ENCODE data around the gene TXNDC17. TPM values are rescaled to one million over a fixed set of nuclear protein-coding genes. Genes with fewer than 3 reads are reported as not detected.
"Not testable (repeated sequence)": the region's sequence is repeated elsewhere in the genome, so short reads cannot be mapped to it uniquely, and the experiment has no call there.

TXNDC17 gene
- polyA plus RNA-seq, 1 donor, result 52.7 TPM

DNA sequence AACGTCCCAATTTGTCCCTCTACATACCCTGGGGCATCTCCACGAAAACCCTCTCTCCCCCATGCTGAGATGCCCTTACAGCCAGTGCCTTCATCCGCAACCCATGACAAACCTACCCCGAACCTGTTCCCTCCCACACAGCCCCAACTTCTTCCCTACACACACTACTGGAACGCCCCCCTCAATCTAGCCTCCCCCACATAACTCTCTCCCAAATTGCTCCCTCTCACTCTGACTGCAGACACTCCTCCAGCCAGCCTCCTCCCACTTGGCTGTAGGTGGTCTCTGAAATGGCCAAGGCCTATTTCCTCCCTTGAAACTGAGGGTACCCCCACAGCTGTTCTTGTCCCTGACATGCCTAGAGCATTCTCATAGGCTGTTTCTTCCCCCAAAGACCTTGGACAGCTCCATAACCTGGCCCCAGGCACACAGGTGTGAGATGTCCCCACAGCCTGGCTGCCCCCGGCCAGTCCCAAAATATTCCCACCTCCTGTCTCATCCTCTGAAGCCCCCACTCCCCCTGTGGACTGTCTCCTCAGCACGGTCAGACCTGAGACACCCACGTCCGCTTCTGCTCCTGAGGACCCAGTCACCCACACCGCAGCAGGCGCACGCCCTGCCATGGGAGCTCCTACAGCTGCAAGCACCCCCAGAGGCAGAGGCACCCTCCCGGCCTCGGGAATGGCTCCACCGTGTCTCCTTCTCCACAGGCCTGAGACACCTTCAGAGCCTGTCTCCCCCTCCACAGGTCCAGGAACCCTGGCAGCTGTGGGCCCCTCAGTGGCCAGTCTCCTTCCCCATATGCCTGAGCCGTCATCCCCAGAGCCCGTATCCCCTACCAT is 4.0 kb upstream of the TXNDC17 start:
- DNase-seq (ENCODE audit: low read depth), result no peak

DNA sequence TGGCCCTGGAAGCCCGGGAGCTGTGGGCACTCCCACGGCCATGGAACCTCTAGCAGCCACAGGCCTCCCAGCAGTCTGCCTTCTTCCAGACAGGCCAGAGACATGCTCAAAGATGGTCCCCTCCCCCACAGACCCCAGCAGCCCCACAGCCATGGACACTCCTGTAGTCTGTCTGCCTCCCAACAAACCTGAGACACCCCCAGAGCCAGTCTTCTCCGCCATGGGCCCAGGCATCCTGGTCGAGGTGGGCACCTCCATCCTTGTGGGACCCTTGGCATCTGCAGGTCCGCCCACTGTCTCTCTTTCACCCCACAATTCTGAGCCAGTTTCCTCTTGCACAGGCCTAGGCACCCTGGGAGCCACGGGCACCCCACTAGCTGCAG is 3.4 kb upstream of the TXNDC17 start:
- no peak for DNase-seq (ENCODE audit: low read depth)

DNA sequence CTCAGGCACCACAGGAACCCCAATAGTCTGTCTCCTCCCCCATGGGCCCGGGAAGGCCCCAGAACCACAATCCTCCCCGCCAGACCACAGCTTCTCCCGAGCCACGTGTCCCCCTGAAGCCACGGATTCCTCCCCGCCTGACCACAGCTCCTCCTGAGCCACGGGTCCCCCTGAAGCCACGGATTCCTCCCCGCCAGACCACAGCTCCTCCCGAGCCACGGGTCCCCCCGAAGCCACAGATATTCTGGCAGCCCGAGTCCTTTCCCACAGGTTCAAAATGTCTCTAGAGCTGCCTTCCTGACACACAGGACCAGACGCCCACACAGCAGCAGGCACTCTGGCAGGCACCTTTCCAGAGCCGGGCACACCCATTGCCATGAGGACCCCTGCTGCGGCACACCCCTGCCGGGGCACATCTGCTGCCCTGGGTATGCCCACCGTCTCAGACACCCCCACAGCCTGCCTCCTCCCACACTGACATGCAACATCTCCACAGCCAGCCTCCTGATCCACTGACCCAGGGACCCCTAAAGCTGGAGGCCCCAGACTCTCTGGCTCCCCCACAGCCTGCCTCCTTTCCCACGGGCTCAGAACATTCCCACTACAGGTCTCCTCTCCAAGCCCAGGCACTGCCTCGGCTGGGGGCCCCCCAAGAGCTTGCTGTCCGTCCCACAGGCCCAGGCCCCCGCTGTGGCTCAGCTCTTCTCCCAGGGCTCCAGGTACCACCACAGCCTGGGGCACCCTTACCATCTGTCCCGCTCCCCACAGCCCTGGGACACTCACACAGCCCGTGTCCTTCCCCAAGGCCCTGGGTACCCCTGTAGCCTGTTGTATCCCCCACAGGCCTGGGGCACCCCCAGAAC is 2.6 kb upstream of the TXNDC17 start:
- DNase-seq (ENCODE audit: low read depth), result no peak

DNA sequence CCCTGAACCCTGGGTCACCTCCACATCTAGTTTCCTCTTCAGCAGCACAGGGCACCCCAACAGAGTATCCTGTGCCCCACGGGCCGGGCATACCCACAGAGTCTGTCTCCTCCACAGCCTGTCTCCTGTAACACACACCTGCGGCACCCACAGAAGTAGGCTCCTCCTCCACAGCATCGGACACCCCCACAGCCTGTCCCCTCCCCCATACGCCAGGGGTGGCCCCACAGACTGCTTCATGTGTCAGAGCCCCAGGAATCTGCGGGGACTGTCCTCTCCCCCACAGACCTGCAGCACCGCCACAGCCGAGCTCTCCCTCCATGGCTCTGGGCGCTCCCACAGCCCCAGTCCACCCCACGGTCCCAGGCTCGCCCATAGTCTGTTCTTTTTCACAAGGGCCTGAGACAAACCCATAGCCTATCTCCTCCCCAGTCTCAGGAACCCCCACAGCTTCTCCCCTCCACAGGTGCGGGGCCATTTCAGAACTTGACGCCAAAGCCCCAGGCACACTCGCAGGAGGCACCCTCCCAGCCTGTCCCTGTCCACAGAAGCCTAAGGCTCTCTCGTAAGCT is 1.8 kb upstream of the TXNDC17 start:
- DNase-seq (ENCODE audit: low read depth), result no peak

DNA sequence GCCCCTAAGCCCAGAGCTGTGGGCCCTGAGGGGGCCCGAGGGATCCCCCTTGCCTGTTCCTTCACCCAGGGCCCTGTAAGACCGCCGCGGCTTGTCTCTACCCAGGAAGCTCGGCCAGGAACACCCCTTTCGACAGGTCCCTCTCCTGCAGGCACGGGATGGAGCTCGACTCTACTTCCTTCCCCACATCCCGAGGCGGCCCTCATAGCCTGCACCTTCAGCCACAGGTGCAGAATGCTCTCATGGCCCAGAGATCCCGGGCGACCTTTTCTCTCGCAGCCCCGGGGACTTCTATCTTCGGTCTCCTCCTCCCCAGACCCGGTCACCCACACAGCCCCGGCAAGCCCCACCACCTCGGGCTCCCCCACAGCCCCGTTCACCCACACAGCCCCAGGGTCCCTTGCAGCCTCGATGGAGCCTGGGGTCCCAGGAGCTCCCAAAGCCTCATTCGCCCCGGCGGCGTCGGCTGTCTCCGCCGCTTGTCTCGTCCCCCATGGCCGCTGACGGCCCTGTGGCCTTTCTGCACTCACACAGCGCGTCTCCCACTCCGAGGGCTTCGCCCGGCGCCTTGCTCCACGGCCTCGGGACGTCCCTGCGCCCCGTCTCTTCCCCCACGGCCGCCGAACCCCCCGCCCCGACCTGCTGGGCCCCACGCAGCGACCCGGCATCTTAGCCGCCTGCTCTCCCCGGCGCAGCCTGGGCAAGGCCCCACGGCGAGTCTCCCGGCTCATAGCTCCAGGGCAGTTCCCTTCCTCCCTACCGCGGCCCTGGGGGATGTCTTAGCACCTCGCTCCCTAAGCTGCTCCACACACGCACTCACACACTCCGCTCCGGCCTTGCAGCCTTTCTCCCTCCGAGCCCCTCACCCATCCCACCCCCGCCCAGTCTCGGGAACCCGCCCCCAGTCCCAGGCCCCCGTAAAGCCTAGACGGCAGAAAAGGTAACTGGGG is 999 bp upstream of the TXNDC17 start:
- DNase-seq (ENCODE audit: low read depth), result no peak

DNA sequence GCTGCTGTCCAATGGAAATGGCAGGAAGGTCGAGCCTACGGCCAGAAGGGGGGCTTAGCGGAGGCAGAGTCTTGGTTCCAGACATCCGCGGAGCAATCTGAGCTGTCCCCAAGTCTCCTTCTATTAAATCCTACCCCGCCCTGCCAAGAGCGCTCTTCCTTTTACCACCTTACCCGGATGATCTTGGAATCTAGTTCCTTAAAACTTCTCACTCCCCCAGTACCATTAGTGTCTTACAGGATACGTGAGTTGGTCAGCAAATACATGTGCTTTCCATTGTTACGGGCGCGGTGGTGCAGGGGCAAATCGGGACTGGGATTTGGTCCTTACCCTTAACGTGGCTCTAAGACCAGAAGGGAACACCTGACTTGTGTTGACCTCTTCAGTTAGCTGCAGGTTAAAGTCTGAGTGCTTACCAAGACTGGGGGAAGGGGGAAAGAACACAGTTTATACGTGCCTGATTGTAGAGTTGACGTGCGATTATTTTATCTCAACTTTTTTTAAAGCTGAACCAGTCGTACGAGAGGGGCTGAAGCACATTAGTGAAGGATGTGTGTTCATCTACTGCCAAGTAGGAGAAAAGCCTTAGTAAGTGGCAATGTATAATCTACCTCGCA is 495 bp downstream of the TXNDC17 start:
- DNase-seq (ENCODE audit: low read depth), result no peak

DNA sequence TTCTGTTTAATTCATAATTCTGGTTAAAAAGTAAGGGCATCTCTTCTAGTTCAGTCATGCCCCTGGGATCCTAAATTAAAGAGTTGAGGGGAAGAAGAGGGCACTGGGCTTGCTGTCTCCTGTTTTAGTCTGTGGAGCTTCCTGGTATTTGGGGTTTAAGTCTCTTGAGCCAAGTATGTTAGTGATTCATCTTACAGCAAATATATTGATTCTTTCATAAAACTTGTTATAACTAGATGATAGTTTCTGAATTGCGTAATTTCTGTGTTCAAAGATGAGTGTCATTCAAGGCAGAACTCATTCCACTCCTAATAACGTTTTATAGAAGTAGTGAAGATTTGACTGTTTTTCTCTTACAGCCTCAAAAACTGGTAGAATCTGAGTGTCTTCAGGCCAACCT is 1.7 kb downstream of the TXNDC17 start:
- DNase-seq (ENCODE audit: low read depth), result no peak

DNA sequence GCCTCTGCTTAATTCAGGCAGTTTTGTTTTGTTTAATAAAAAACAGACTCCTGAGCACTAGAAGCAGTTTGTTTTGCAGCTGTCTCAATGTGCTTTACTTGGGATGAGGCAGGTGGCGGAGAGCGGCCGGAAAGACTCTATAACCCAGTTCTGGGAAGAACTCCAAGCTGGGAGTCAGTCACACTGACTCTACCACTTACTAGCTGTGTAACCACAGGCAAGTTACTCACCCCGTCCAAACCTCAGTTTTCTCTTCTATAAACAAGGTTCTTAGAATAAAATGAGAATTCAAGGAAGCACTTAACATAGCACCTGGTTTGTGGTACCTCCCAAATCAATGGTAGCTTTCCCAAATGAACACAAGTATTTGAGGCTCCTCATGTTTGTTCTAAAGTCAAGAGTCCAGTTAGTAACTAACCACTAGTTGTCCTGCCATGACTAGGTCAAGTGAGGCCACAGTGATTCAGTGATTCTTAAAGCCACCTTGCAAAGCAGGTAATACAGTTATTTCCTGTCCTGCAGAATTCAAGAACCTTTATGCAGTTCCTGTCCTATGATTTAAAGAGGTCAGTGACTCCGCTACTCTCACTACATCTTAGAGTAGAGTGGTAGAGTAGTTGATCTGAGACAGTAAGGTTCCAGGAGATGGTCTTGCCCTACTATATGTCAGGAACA is 2.7 kb downstream of the TXNDC17 start:
- DNase-seq (ENCODE audit: low read depth), result no peak

DNA sequence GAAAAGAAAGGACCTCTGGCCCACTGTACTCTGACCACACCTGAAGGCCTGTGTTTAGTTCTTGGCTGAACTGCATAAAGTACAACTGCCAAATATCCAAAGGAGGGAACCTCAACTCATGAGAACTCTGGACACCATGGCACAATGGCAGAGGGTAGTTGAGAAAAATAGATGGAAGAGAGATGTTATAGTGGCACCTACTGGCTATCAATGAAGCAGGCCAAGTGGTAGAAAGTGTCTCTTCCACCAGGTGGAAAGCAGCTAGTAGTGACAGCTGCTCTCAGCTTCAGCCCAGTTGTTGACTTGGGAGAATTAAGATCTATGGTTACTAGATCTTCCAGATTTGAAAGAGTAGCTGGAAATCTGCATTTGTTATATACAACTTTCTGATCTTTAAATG is 7.3 kb downstream of the TXNDC17 start:
- no peak for DNase-seq (ENCODE audit: low read depth)

DNA sequence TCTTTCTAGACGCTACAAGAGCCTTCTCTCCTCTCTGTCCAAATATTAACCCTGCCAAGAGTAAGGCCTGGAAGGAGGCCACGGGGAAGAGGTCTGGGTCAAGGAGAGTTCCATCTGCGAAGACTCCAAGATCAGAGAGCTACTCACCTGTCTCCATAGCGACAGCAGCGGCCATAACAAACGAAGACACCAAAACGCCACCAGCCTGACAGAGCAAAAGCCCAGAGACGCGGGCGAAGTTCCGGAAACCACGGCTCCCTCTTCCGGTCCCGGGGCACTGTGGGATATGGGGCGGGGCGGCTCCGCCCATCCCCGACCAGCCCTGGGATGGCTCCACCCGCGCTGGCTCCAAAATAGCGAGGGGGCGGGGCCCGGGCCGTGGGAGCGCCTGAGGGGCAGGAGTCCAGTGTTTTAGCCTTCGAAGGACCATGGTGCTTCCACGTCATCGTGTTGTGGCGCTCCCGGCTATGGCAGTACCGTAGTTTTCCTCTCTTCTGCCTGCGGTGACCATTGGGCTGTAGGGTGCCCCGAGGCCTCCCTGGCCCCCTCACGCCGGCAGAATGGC is 10.6 kb downstream of the TXNDC17 start, which contains the start of the genes C17orf100 and MED31:
Gene C17orf100 (plus strand): TSS at position 409 of the 565 bp plus-strand sequence. CDS start 152 bp downstream, at position 561.
Gene MED31 (minus strand): TSS at position 252 of the 565 bp plus-strand sequence. CDS start 77 bp downstream, at position 175.
- DNase-seq (ENCODE audit: low read depth), result peak; percentile 74

DNA sequence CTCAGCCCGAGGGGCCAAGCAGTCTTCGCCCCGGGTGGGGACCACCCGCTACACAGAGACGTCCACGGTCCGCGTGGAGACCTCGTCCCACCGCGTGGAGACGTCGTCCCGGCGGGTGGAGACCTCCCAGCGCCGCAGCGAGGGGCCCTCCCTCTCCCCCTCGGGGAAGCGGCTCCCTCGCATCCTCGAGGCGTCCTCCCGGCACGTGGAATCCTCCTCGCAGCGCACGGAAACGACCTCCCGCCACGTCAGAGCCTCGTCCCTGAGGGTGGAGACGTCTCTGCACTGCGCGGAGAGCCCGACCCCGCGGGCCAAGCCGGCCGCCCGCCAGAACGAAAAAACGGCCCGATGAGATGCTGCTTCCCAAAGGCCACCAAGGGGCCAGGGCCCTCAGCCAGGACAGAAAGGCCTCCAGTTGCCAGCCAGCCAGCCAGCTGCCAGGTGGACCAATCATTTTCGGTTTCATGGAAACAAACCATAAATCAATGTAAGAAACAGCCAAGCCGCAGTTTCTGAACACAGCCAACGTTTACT is 11.1 kb downstream of the TXNDC17 start:
- DNase-seq (ENCODE audit: low read depth), result no peak

DNA sequence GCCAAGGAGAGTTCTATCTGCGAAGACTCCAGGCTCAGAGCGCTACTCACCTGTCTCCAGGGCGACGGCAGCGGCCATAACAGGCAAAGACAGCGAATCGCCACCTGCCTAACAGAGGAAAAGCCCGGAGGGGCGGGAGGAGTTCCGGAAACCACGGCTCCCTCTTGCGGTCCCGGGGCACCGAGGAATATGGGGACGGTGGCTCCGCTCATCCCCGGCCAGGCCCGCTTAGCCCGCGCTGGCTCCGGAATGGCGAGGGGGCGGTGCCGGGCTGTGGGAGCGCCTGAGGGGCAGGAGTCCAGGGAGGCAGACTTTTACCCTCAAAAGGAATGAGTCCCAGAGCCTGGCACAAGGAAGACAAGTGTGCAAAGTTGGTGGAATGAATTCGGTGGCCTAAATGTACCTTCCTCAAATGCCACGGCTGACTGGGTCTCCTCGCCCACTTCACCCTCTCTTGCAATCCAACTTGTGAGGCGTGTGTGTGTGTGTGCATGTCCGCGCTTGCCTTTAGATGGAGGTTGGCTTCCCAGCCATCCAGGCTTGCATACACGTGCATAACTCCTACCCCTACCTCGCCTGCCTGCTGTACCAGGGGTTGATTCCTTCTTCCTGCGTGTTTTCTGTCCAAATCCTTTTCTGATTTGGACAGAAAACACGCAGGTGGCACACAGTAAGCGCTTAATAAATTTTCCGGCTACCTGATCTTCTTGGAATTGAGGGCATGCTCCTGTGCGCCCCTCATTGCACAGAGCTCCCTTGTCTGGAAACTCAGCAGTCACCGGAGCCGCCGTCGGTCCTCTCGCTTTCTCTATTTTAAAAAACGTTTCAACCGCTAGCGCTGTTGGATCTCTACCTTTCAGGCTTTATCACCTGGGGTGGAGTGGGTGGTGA is 14.2 kb downstream of the TXNDC17 start:
- no peak for DNase-seq (ENCODE audit: low read depth)

DNA sequence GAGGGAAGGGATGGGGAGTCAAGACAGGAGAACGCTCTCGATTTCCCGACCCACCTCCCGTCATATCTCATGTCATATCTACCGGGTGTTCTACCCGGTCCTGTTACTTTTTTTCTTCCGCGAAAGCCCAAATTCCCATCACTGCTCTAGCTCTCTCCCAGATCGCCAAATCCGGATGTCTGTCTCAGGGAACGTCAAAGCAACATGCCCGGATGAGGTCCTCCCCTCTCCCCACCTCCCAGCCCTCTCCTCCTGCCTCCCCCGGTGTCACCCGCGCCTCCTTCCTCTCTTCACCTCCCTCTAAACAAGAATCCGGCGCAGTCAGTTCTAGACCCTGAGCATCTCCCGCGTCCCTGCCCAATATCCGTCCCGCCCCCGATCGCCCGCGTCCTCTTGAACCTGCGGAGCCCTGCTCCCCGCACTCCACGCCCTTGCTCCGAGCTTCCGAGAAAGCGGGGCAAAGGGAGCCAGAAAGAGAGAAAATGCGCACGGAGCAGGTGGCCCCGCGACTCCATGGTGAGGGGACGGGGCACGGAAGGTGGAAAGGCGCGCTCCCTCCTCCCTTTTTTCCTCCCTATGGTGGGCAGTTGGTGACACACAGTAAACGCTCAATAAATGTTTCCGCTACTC is 15.0 kb downstream of the TXNDC17 start:
- not testable (repeated sequence) for DNase-seq (ENCODE audit: low read depth)

DNA sequence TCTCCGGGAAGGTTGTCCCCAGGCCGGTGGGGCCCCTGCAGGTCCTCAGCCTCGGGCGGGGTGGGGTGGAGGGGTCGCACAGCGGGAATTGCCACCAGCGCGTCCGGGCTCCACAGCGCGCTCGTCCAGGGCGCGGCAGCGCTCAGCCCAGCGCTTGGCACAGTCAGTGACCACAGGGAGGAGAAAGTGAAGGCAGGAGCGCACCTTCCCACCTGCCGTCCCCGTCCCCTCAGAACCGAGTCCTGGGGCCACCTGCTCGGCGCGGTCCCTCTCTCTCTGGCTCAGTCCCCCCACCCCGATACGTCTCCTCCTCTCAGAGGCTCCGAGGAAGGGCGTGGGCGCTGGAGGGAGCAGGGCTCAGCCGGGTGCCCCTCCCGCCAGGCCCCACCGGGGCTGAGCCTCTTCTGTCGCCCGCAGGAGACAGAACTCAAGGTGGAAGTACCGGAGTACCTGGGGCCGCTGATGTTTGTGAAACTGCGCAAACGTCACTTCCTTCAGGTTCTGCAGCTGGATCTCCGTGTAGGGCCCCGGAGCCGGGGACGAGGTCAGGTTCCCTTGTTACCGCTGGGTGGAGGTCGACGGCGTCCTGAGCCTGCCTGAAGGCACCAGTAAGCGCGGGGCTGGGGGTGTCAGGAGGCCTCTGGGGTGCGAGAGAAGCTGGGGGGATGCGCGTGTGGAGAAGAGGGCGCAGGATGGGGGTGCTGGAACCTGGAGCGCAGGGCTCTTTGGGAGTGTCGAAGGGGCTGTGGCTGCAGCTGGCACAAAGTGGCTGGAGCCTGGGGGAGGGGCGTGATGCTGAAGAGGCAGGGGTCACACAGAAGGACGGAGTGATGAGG is 16.2 kb downstream of the TXNDC17 start:
- not testable (repeated sequence) for DNase-seq (ENCODE audit: low read depth)

DNA sequence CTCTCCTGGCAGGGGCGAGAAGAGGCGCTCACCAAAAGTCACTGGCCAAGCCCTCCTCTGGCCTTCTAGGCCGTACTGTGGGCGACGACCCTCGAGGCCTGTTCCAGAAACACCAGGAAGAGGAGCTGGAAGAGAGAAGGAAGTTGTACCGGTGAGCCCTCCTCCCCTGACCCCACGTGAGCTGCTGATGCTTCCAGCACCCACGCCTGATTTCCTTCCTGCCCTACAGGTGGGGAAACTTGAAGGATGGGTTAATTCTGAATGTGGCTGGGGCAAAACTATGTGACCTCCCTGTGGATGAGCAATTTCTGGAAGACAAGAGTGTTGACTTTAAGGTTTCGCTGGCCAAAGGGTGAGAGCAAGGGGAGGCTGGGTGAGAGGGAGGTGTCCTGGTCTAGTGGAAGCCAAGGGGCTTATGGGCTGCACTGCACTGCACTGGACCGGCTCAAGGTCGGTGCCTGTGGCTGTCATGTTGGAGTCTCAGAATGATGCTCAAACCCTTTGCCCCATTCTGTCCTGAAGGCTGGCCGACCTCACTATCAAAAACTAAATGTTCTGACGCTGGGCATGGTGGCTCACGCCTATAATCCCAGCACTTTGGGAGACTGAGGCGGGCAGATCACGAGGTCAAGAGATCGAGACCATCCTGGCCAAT is 16.9 kb downstream of the TXNDC17 start:
- no peak for DNase-seq (ENCODE audit: low read depth)

DNA sequence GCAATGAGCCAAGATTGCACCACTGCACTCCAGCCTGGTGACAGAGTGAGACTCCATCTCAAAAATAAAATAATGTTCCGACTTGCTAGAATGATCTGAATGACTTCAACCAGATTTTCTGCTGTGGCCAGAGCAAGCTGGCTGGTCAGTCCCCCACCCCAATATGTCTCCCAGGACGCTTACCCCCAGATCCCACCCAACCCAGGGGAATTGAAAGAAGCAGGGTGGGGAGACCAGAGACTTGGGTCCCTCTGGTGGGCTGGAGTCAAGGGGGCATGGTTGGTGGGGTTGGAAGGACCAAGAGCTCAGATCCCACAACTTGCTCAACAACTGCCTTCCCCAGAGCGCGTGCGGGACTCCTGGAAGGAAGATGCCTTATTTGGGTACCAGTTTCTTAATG is 17.6 kb downstream of the TXNDC17 start:
- not testable (repeated sequence) for DNase-seq (ENCODE audit: low read depth)

Measured in forelimb muscle (tissue), 1 donor.